Hypothalamus (tissue), 51 donors: ENCODE results near the gene ADGRE3.
A peak's percentile ranks its signal among the peaks of the same experiment; 100 is the strongest.
"Not testable (repeated sequence)": the region's sequence is repeated elsewhere in the genome, so short reads cannot be mapped to it uniquely, and the experiment has no call there.

Experiments
- DNase-seq, 51 donors: peaks; one replicate each; lab custom pipeline; 2025; lab: John Stamatoyannopoulos, UW

Gene ADGRE3

DNA sequence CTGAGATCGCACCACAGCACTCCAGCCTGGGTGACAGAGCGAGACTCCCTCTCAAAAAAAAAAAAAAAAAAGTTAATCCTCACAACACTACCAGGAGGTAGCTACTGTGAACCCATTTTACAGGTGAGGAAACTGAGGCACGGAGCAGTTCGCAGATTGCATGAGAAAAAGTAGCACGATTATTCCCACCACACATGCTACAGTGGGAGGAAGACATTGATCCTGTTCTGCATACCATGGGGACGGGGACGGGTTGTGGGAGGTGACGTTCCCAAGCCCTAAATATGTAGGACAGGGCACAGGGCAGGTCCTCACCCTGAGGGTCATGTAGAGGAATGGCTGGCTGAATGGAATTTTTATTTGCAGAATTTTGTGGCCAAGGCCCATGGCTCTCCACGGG, 68.0 kb downstream of the ADGRE3 start:
- no peak for DNase-seq

DNA sequence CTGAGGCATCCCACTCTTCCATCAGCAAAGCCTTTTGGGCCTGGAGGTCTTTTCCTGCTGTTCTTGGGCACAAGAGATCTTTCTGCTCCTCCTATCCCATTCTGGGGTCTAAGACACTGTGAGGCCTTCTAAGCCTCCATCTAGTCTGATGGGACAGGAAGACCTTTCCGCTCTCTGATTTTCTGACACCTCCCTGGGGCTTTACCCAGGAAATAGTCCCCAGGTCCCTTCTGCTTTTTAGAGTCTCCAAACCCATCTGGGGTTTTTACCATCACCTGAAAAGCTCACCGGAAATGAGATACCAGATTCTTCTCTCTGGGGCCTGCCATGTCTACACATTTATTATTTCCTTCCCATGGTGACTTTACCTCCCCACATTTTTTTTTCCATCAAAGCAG, 70.7 kb downstream of the ADGRE3 start:
- no peak for DNase-seq

- no peak for DNase-seq
Observed at GRCh38 chr19:14599548-14600147, 75.0 kb downstream of the ADGRE3 start.

DNA sequence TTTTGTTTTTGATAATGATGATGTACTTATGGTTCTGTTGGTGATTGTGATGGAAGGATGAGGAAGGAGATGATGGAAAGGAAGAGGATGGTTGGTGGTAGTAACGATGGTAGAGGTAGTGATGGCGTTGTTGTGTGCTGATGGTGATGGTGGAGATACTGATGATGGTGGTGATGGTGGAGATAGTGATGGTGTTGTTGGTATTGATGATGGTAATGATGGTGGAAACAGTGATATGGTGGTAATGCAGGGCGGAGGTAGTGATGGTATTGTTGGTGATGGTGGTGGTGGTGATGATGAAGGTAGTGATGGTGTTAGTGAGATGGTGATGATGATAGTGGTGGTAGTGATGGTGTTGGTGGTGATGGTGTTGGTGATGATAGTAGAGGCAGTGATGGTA, 79.1 kb downstream of the ADGRE3 start:
- DNase-seq: no peak

DNA sequence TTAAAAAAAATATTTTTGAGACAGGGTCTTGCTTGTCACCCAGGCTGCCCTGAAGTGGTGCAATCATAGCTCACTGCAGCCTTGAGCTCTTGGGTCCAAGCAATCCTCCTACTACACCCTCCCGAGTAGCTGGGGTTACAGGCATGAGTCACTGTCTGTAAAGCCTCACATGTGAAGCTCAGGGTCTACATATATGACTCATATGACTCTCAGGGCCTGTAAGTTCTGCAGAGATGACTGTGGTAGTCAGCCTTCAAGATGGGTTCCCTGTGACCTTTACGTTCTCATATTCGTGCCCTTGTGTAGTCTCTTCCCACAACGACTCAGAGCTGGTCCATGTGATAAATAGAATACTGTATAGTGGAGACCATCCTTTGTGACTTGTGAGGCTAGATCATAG, 85.2 kb downstream of the ADGRE3 start:
- DNase-seq: not testable (repeated sequence)

- DNase-seq: not testable (repeated sequence)
Observed at GRCh38 chr19:14585187-14585586, 89.5 kb downstream of the ADGRE3 start.

DNA sequence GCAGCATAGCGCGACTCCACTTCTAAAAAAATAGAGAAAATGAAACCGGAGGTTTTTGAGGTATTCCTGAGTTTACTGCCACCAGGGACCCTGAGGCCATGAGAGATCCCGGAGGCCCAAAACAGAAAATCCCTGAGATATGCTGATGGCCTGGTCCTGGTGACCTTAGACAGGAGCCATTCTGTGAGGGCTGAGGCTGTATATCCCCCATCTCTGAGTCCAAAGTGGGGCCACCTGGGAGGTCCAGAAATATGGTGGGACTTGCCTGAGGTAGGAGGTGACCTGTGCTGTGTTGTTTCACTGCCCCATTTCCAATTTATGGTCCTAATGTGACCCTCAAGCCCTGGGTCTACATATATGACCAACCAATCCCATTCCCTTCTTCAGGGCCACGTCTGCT, 90.3 kb downstream of the ADGRE3 start:
- DNase-seq: not testable (repeated sequence)

DNA sequence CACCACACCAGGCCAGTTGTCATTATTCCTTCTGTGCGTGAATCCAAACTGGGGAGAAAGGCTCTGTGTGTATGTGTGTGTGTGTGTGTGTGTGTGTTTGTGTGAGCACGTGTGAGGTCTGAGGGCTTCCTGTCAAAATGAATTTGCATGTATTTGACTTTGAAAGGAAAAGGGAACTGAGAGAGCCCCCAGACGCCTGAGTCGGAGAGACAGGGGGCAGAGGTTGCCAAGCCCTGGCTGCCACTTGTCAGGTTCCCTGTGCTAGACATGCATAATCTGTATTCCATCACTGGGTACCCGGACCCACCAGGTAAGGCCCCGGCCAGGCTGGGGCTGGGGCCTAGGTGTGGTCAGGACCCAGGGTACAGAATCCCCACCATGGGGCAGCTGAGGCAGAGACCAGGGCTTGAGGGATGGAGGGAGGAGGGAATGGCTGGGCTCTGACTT, 91.7 kb downstream of the ADGRE3 start, which contains the start of gene CLEC17A:
Gene CLEC17A (plus strand): TSS at position 191 of the 447 bp plus-strand sequence. CDS start 77 bp downstream, at position 268.
- DNase-seq: no peak

DNA sequence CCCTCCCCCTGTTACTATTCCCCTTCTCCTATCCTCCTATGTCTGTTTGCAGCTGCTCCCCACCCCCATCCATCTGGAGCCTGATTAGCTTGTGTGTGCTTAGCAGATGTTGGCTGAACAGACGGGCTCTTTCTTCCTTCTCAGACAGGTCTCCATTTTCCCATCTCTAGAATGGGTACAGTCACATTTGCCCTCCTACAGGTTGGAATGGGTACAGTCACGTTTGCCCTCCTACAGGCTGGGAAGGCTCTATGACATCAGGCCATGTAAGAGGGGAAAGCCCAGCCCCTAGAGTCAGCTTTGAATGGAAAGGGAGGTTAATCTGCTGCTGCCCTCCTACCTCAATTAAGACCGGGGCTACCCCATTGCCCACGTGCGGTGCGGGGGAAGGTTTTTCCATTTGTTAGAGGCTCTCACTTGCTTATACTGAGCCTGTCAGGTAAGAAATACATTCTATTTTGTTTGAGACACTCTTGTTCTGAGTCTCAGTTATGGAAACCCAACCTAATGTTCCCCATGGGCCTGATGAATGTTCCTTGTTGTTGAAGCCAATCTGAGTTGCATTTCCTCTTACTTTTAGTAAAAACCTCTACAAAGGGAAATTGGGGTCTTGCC, 93.9 kb downstream of the ADGRE3 start:
- no peak for DNase-seq

GRCh38 chr19:14577885-14578427, 96.7 kb downstream of the ADGRE3 start:
- DNase-seq: no peak

- DNase-seq: no peak
Observed at GRCh38 chr19:14577264-14577663, 97.4 kb downstream of the ADGRE3 start.

DNA sequence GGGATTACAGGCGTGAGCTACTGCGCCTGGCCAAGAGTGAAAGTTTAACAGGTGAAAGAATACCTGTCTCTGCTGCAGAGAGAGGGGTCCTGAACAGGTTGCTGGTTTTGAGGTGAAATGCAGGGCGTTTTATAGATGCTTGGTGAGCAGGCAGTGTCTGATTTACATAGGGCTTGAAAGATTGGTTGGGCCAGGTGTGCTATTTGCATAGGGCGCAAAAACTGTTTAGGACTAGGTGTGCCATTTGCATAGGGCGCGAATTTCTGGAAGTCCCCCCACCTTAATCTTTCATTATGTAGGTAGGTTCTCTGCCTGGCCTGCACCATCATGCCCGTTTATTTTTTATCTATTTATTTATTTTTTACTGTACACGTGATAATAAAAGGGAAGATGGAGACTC, 98.3 kb downstream of the ADGRE3 start:
- DNase-seq: no peak

DNA sequence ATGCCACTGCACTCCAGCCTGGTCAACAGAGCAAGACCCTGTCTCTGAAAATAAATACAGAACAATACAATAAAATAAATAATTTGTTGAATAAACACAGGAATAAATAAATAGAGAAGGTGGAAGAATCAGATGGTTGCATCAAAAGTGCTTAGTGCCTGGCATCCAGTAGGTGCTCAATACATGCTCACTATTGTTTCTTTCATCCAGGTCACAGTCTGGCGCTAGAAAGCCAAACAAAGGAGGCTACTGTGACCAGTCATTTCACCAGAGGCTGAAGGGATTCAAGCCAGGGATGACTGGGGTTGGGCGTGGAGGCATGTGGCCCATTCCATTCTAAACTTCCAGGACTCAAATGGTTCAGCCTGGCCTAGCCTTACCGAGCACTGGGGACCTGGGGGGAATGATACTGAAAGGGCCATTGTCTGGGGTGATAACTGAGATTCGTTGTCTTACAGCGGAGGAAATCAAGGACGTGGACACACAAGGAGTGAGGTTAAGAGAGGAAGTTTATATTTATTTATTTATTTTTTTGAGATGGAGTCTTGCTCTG, 99.1 kb downstream of the ADGRE3 start:
- no peak for DNase-seq

- peak; percentile 36 to 95 (median 87) for DNase-seq
Observed at GRCh38 chr19:14571695-14572490, 102.8 kb downstream of the ADGRE3 start, which contains the start of gene NDUFB7. Gene NDUFB7 (minus strand): TSS chr19:14572066. CDS start chr19:14572000, 66 bp downstream.

DNA sequence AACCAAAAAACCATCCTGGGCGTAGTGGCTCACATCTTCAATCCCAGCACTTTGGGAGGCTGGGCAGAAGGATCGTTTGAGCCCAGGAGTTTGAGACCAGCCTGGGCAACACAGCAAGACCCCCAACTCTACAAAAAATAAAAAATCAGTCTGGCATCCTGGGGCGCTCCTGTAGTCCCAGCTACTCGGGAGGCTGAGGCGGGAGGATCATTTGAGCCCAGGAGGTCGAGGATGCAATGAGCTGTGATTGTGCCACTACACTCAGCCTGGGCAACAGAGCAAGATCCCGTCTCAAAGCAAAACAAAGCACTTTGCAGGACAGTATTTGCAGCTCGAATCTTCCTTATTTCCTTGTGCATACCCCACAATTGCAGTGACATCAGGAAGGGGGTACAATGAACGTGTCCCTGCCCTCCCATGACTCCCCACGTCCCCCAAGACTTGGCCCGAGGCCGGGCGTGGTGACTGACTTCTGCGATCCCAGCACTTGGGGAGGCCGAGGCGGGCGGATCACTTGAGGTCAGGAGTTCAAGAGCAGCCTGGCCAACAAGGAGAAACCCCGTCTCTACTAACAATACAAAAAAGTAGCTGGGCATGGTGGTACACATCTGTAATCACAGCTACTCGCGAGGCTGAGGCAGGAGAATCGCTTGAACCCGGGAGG, 103.6 kb downstream of the ADGRE3 start:
- DNase-seq: no peak
